ENCODE results near the gene ADARB1.

DNA sequence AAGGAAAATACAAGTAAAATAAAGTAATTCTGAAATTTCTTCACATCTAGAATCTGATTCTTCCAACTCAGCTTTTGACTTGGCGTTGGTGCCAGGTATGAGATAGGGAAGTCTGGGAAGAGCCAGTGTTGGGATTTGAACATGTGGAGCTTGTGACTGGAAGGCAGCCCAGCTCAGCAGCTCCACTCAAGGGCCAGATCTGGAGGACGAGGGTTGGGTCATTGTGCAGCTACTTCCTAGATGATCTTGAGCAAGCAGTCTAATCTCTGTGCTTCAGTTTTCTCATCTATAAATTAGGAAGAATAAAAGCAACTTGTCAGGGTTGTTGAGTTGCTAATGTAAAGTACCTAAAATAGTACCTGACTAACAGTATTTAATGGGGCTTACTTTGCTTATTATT, 5.0 kb downstream of the ADARB1 start:
- TF ChIP-seq CTCF (IDR thresholded peaks at IDR 0.05) = no peak
- TF ChIP-seq EZH2 (IDR thresholded peaks at IDR 0.05; ENCODE audit: borderline replicate concordance, insufficient read depth, low read depth, low read length, poor library complexity, severe bottlenecking) = no peak

Data from B cell (primary cell).